ENCODE measurements around the gene VRTN.
A peak's percentile ranks its signal among the peaks of the same experiment; 100 is the strongest.

GRCh38 chr14:74302634-74303569 is 45.4 kb upstream of the VRTN start, which contains the start of gene ABCD4:
- TF ChIP-seq ZNF384 (IDR thresholded peaks at IDR 0.05): no peak
- TF ChIP-seq PKNOX1 (IDR thresholded peaks at IDR 0.05): no peak
- no peak for TF ChIP-seq FOXA1 (IDR thresholded peaks at IDR 0.05)
- no peak for TF ChIP-seq L3MBTL2 (conservative IDR thresholded peaks at IDR 0.05)
- TF ChIP-seq BHLHE40 (IDR thresholded peaks at IDR 0.05; ENCODE audit: borderline replicate concordance): no peak
- no peak for TF ChIP-seq FOXM1 (IDR thresholded peaks at IDR 0.05; ENCODE audit: borderline replicate concordance)
- TF ChIP-seq NFRKB (IDR thresholded peaks at IDR 0.05): no peak
- TF ChIP-seq SP1 (IDR thresholded peaks at IDR 0.05): no peak
- TF ChIP-seq CTBP1 (IDR thresholded peaks at IDR 0.05; ENCODE audit: borderline replicate concordance): no peak
- no peak for TF ChIP-seq TARDBP (IDR thresholded peaks at IDR 0.05)
- TF ChIP-seq ELF4 (IDR thresholded peaks at IDR 0.05): peak; percentile 75
- TF ChIP-seq SUZ12 (IDR thresholded peaks at IDR 0.05): no peak
- no peak; the same call in 1 of the 2 replicates for TF ChIP-seq ARNT (IDR thresholded peaks at IDR 0.05)

Measured in HEK293T (cell line).